ENCODE data around the gene SPTLC3. TPM values are rescaled to one million over a fixed set of nuclear protein-coding genes. Genes with fewer than 3 reads are reported as not detected.

The SPTLC3 gene
- polyA plus RNA-seq, 1 of the 3 experiments (the other 2 are of a cell fraction), result 0.02 TPM

- Histone ChIP-seq H3K27me3 (ENCODE audit: insufficient read depth) (no peaks in the 10 kb centered on the region), H3K4me1 (ENCODE audit: control insufficient read depth in 1 of 2, insufficient read depth in 2 of 2, low read depth in 1 of 2, low read length in 1 of 2) (no peaks in the 10 kb centered on the region), H3K9me3 (no peaks in the 10 kb centered on the region), H3K9ac (no peak overlapping the region), H3K79me2 (ENCODE audit: insufficient read depth) (no peaks in the 10 kb centered on the region), H3K9me2 (no peaks in the 10 kb centered on the region), H4K20me1 (ENCODE audit: insufficient read depth) (no peaks in the 10 kb centered on the region), H3K4me3 (ENCODE audit: low read depth in 2 of 2, low read length in 1 of 2) (no peak overlapping the region), H3K4me2 (no peak overlapping the region), H3F3A (replicated peaks; ENCODE audit: insufficient read depth) (no peaks in the 10 kb centered on the region), H2AFZ (ENCODE audit: low read depth) (no peak overlapping the region), H3K27ac (ENCODE audit: low read depth in 2 of 2, low read length in 1 of 2) (no peak overlapping the region), H3K36me3 (replicated peaks in 1 of 2; ENCODE audit: control insufficient read depth in 1 of 2, insufficient read depth in 2 of 2, low read length in 1 of 2) (no peaks in the 10 kb centered on the region)
- DNase-seq, result no peak
- CTCF ChIA-PET, result no interaction called here
- WGBS (ENCODE audit: low lambda C conversion rate), result 30% methylated on average over 3 of the region's 3 CpGs
- POLR2A ChIA-PET, result no interaction called here
- no peak for TF ChIP-seq MXI1 (IDR thresholded peaks at IDR 0.05; ENCODE audit: low read depth, low read length)
- no peak for TF ChIP-seq RXRA (IDR thresholded peaks at IDR 0.05; ENCODE audit: borderline replicate concordance, low read depth)
- no peak for TF ChIP-seq GATA2 (CRISPR knock-in tag; IDR thresholded peaks at IDR 0.05)
- no peak for TF ChIP-seq RFX5 (IDR thresholded peaks at IDR 0.05; ENCODE audit: low read length)
- TF ChIP-seq MAX (IDR thresholded peaks at IDR 0.05; ENCODE audit: low read depth), result no peak
- TF ChIP-seq EP300 (IDR thresholded peaks at IDR 0.05; ENCODE audit: borderline replicate concordance in 1 of 2, low read depth in 1 of 2, low read length in 1 of 2), result no peak
- TF ChIP-seq TAF1 (IDR thresholded peaks at IDR 0.05; ENCODE audit: borderline replicate concordance, low read depth, low read length), result no peak
- no peak for TF ChIP-seq USF2 (IDR thresholded peaks at IDR 0.05; ENCODE audit: borderline replicate concordance, low read depth, low read length)
- no peak for TF ChIP-seq JUND (IDR thresholded peaks at IDR 0.05)
- TF ChIP-seq SIN3A (IDR thresholded peaks at IDR 0.05; ENCODE audit: borderline replicate concordance, low read depth, low read length), result no peak
- TF ChIP-seq MEF2A (IDR thresholded peaks at IDR 0.05; ENCODE audit: borderline replicate concordance, low read depth), result no peak
- TF ChIP-seq POLR2AphosphoS5 (IDR thresholded peaks at IDR 0.05; ENCODE audit: low read depth, low read length), result no peak
- no peak for TF ChIP-seq FOXJ3 (CRISPR knock-in tag; IDR thresholded peaks at IDR 0.05)
These were observed 9.6 kb upstream of the SPTLC3 start for GRCh38 chr20:12999201-12999600.

GRCh38 chr20:13002251-13002650 lies 6.5 kb upstream of the SPTLC3 start:
- CTCF ChIA-PET, result no interaction called here
- 36% methylated on average over 5 of the region's 5 CpGs for WGBS (ENCODE audit: low lambda C conversion rate)
- POLR2A ChIA-PET, result no interaction called here
- no peak for TF ChIP-seq SIN3A (IDR thresholded peaks at IDR 0.05; ENCODE audit: borderline replicate concordance, low read depth, low read length)
- no peak for TF ChIP-seq GATA2 (CRISPR knock-in tag; IDR thresholded peaks at IDR 0.05)
- no peak for TF ChIP-seq NRF1 (IDR thresholded peaks at IDR 0.05; ENCODE audit: low read depth, low read length)
- TF ChIP-seq JUND (IDR thresholded peaks at IDR 0.05), result no peak
- TF ChIP-seq YY1 (IDR thresholded peaks at IDR 0.05; ENCODE audit: low read depth), result no peak
- TF ChIP-seq PBX3 (IDR thresholded peaks at IDR 0.05), result no peak
- no peak for TF ChIP-seq RCOR1 (IDR thresholded peaks at IDR 0.05; ENCODE audit: low read length)
- no peak for TF ChIP-seq CHD2 (IDR thresholded peaks at IDR 0.05; ENCODE audit: low read length, partially characterized antibody)
- no peak for TF ChIP-seq EP300 (IDR thresholded peaks at IDR 0.05; ENCODE audit: borderline replicate concordance in 1 of 2, low read depth in 1 of 2, low read length in 1 of 2)
- no peak for TF ChIP-seq TEAD4 (IDR thresholded peaks at IDR 0.05; ENCODE audit: borderline replicate concordance, insufficient read depth)
- TF ChIP-seq MAX (IDR thresholded peaks at IDR 0.05; ENCODE audit: low read depth), result no peak
- TF ChIP-seq USF1 (IDR thresholded peaks at IDR 0.05; ENCODE audit: borderline replicate concordance, low read depth), result no peak
- no peak for TF ChIP-seq SMC3 (IDR thresholded peaks at IDR 0.05; ENCODE audit: low read depth, low read length)
- no peak for TF ChIP-seq MXI1 (IDR thresholded peaks at IDR 0.05; ENCODE audit: low read depth, low read length)
- no peak for TF ChIP-seq USF2 (IDR thresholded peaks at IDR 0.05; ENCODE audit: borderline replicate concordance, low read depth, low read length)
- TF ChIP-seq CTCF (IDR thresholded peaks at IDR 0.05), result no peak
- no peak for TF ChIP-seq POLR2AphosphoS5 (IDR thresholded peaks at IDR 0.05; ENCODE audit: low read depth, low read length)
- no peak for TF ChIP-seq TAF1 (IDR thresholded peaks at IDR 0.05; ENCODE audit: borderline replicate concordance, low read depth, low read length)

More at GRCh38 chr20:13002251-13002650, 6.5 kb upstream of the SPTLC3 start:
- Histone ChIP-seq H3K36me3 (replicated peaks in 1 of 2; ENCODE audit: control insufficient read depth in 1 of 2, insufficient read depth in 2 of 2, low read length in 1 of 2) (no peaks in the 10 kb centered on the region), H3K79me2 (ENCODE audit: insufficient read depth) (no peaks in the 10 kb centered on the region), H3K9me2 (no peaks in the 10 kb centered on the region), H3F3A (replicated peaks; ENCODE audit: insufficient read depth) (no peaks in the 10 kb centered on the region), H2AFZ (ENCODE audit: low read depth) (no peak overlapping the region), H3K4me3 (ENCODE audit: low read depth in 2 of 2, low read length in 1 of 2) (no peak overlapping the region), H3K4me2 (no peak overlapping the region), H3K27ac (ENCODE audit: low read depth in 2 of 2, low read length in 1 of 2) (no peak overlapping the region), H3K27me3 (ENCODE audit: insufficient read depth) (no peaks in the 10 kb centered on the region), H4K20me1 (ENCODE audit: insufficient read depth) (no peaks in the 10 kb centered on the region), H3K9me3 (no peaks in the 10 kb centered on the region), H3K9ac (no peak overlapping the region), H3K4me1 (ENCODE audit: control insufficient read depth in 1 of 2, insufficient read depth in 2 of 2, low read depth in 1 of 2, low read length in 1 of 2) (no peaks in the 10 kb centered on the region)
- DNase-seq, result no peak

All from SK-N-SH (cell line).